Measurements from ENCODE around the gene PEA15. TPM values are rescaled to one million over a fixed set of nuclear protein-coding genes. Genes with fewer than 3 reads are reported as not detected.
A peak's percentile ranks its signal among the peaks of the same experiment; 100 is the strongest.

Gene PEA15
- total RNA-seq, 1 experiment from 2014 or later, result 56.3 TPM

- TF ChIP-seq ARID4B (CRISPR knock-in tag; IDR thresholded peaks at IDR 0.05; ENCODE audit: borderline replicate concordance) (peak; percentile 78; the same call in 1 of the 2 replicates), MAX (CRISPR knock-in tag; IDR thresholded peaks at IDR 0.05) (peak; percentile 86), ZNF121 (CRISPR knock-in tag; IDR thresholded peaks at IDR 0.05) (0 out of 2 replicates have a peak, but pooled peaks have one; percentile 2), MYBL2 (CRISPR knock-in tag; IDR thresholded peaks at IDR 0.05) (peak; percentile 84; the same call in 1 of the 2 replicates), ZNF317 (CRISPR knock-in tag; IDR thresholded peaks at IDR 0.05; ENCODE audit: borderline replicate concordance, low read depth) (no peak), FOXP1 (CRISPR knock-in tag; IDR thresholded peaks at IDR 0.05; ENCODE audit: borderline replicate concordance) (peak; percentile 80), JUN (CRISPR knock-in tag; IDR thresholded peaks at IDR 0.05) (peak; percentile 90), TEAD1 (CRISPR knock-in tag; IDR thresholded peaks at IDR 0.05) (peak; percentile 82), RORB (CRISPR knock-in tag; IDR thresholded peaks at IDR 0.05) (no peak), HMGA2 (CRISPR knock-in tag; IDR thresholded peaks at IDR 0.05) (0 out of 2 replicates have a peak, but pooled peaks have one; percentile 4), FOXK1 (CRISPR knock-in tag; IDR thresholded peaks at IDR 0.05) (peak; percentile 93), TEAD4 (CRISPR knock-in tag; IDR thresholded peaks at IDR 0.05) (no peak), NFE2L1 (CRISPR knock-in tag; IDR thresholded peaks at IDR 0.05) (0 out of 2 replicates have a peak, but pooled peaks have one; percentile 56), TP53 (CRISPR knock-in tag; IDR thresholded peaks at IDR 0.05) (peak; percentile 63; the same call in 1 of the 2 replicates), OVOL2 (CRISPR knock-in tag; IDR thresholded peaks at IDR 0.05; ENCODE audit: borderline replicate concordance) (no peak), USF2 (CRISPR knock-in tag; IDR thresholded peaks at IDR 0.05) (peak; percentile 35), KAT7 (CRISPR knock-in tag; IDR thresholded peaks at IDR 0.05; ENCODE audit: borderline replicate concordance) (0 out of 2 replicates have a peak, but pooled peaks have one; percentile 66), ETV6 (CRISPR knock-in tag; IDR thresholded peaks at IDR 0.05) (peak; percentile 87), ATF1 (CRISPR knock-in tag; IDR thresholded peaks at IDR 0.05) (peak; percentile 93)
- TF ChIP-seq, protein P1, sequence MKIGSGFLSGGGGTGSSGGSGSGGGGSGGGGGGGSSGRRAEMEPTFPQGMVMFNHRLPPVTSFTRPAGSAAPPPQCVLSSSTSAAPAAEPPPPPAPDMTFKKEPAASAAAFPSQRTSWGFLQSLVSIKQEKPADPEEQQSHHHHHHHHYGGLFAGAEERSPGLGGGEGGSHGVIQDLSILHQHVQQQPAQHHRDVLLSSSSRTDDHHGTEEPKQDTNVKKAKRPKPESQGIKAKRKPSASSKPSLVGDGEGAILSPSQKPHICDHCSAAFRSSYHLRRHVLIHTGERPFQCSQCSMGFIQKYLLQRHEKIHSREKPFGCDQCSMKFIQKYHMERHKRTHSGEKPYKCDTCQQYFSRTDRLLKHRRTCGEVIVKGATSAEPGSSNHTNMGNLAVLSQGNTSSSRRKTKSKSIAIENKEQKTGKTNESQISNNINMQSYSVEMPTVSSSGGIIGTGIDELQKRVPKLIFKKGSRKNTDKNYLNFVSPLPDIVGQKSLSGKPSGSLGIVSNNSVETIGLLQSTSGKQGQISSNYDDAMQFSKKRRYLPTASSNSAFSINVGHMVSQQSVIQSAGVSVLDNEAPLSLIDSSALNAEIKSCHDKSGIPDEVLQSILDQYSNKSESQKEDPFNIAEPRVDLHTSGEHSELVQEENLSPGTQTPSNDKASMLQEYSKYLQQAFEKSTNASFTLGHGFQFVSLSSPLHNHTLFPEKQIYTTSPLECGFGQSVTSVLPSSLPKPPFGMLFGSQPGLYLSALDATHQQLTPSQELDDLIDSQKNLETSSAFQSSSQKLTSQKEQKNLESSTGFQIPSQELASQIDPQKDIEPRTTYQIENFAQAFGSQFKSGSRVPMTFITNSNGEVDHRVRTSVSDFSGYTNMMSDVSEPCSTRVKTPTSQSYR (CRISPR knock-in tag; IDR thresholded peaks at IDR 0.05), result 0 out of 2 replicates have a peak, but pooled peaks have one; percentile 24
- TF ChIP-seq, protein P2, sequence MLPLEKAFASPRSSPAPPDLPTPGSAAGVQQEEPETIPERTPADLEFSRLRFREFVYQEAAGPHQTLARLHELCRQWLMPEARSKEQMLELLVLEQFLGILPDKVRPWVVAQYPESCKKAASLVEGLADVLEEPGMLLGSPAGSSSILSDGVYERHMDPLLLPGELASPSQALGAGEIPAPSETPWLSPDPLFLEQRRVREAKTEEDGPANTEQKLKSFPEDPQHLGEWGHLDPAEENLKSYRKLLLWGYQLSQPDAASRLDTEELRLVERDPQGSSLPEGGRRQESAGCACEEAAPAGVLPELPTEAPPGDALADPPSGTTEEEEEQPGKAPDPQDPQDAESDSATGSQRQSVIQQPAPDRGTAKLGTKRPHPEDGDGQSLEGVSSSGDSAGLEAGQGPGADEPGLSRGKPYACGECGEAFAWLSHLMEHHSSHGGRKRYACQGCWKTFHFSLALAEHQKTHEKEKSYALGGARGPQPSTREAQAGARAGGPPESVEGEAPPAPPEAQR (CRISPR knock-in tag; IDR thresholded peaks at IDR 0.05), result no peak
Observed at GRCh38 chr1:160261893-160262794, 57.0 kb downstream of the PEA15 start, which contains the start of gene DCAF8 (continued).
